Adrenal gland (tissue), 12 donors: Measurements from ENCODE around the gene LYSMD1. TPM values are rescaled to one million over a fixed set of nuclear protein-coding genes. Genes with fewer than 3 reads are reported as not detected.
"Not testable (repeated sequence)": the region's sequence is repeated elsewhere in the genome, so short reads cannot be mapped to it uniquely, and the experiment has no call there.

Source experiments
- DNase-seq, 7 donors: peaks; one replicate each; pipeline ENCODE4 v3.0.0-alpha.2; 2019 to 2020
- H3K27ac ChIP-seq, 5 donors: fragments of 200-600 bp; sonication (generic) in 4 of 5; 1 replicate in 3 of 5; 2 replicates in 2 of 5; pipeline versions ENCODE4 v1.5.1 to v1.8.0; 2016 to 2020; ENCODE audit warnings: mild to moderate bottlenecking in 1 of 5
- H3K27me3 ChIP-seq: fragments of 200-600 bp; 2 replicates; pipeline ENCODE4 v1.8.0; 2021
- H3K36me3 ChIP-seq, 2 donors: fragments of 200-600 bp; replicated peaks in 1 of 2; 1 replicate in 1 of 2; 2 replicates in 1 of 2; pipeline versions ENCODE4 v1.5.1 to v1.8.0; 2018 to 2022
- H3K4me1 ChIP-seq, 2 donors: fragments of 200-600 bp; replicated peaks in 1 of 2; 1 replicate in 1 of 2; 2 replicates in 1 of 2; pipeline versions ENCODE4 v1.5.1 to v1.8.0; 2018 to 2021
- H3K4me3 ChIP-seq, 4 donors: fragments of 200-600 bp; sonication (generic) in 3 of 4; one replicate each; pipeline ENCODE4 v1.5.1; 2016 to 2018
- H3K9me3 ChIP-seq, 3 donors: fragments of 200-600 bp; sonication (generic) in 1 of 3; replicated peaks in 1 of 3; 1 replicate in 2 of 3; 2 replicates in 1 of 3; pipeline versions ENCODE4 v1.5.1 to v1.8.0; 2016 to 2021
- CTCF ChIP-seq, 6 experiments: fragments of 450-650 bp in 4 of 6; fragments of 200-600 bp in 2 of 6; sonication (generic) in 1 of 6; IDR thresholded peaks; 1 replicate in 5 of 6; 2 replicates in 1 of 6; pipeline versions ENCODE4 v1.5.1 to v1.8.0; 2016 to 2021; ENCODE audit warnings: antibody characterized with exemption in 6 of 6, mild to moderate bottlenecking in 2 of 6, moderate library complexity in 1 of 6
- POLR2A ChIP-seq, 2 donors: fragments of 450-650 bp; IDR thresholded peaks; one replicate each; pipeline ENCODE4 v1.6.1; 2017; ENCODE audit warnings: antibody characterized with exemption in 2 of 2, mild to moderate bottlenecking in 2 of 2, moderate library complexity in 1 of 2
- WGBS, 4 donors: extraction: QIAGEN DNeasy Blood & Tissue Kit in 2 of 4; methylation state at CpG; one replicate each; pipeline versions ENCODE4 v1.1.5 to v1.1.7; 2013 to 2017; 5-methylcytosine and 5-hydroxymethylcytosine counted together
- intact Hi-C, 2 donors: fragments of 100-400 bp; cut with DNase I; formaldehyde crosslinking; loops; one replicate each; pipeline versions ENCODE4 v1.14.1 to v1.15.0; 2022 to 2023
- polyA plus RNA-seq, 3 donors: library from polyadenylated mRNA; stranded (reverse); fragments of 200-250 nt in 2 of 3; fragments of 350-450 nt in 1 of 3; fragmentation: Illumina TruSeq in 1 of 3; extraction: RNeasy Lipid Tissue Mini Kit (QIAGEN cat#74804) in 1 of 3; gene quantifications; one replicate each; pipeline ENCODE4 v1.2.3, GENCODE V29; 2013 to 2014
- total RNA-seq, 9 donors: library from RNA; depleted of rRNA in 4 of 9; stranded (reverse); fragments of >200 nt in 4 of 9; fragments of 120-200 nt in 1 of 9; fragmentation: NEBNext Ultra II Directional in 1 of 9; extraction: Animal tissue kit (Norgen Biotek cat#: 25700) in 1 of 9; gene quantifications; one replicate each; pipeline versions ENCODE4 v1.1.0 to v1.2.4, GENCODE V29; 2013 to 2023
- donor health status: healthy with polysubstance abuse.
- donor health status: Bipolar disorder and iron deficiency.
- donor health status: DM: yes; HTN: yes; CAD: no.
- donor health status: DM: no; HTN: no; CAD: no.
- donor health status: DM: no; HTN: no; CAD: no.
- donor health status: DM: yes; HTN: yes; CAD: no.

LYSMD1 gene
- total and polyA plus RNA-seq, 12 donors = 4.4 to 21.5 (median 12.9) TPM

- intact Hi-C loops = loop anchor here (5.0 kb wide), 1 partner anchor 56 kb away; the partner anchor contains the start of gene PSMD4 (in 2 of the 2)
- H3K36me3 ChIP-seq = no peaks in the 10 kb centered on the region
Observed at GRCh38 chr1:151196292-151196800, 30.6 kb upstream of the LYSMD1 start.

GRCh38 chr1:151194894-151195594, 29.3 kb upstream of the LYSMD1 start:
- Histone ChIP-seq H3K4me3 (peak overlapping the region in 1 of 4 donors; percentile 7), H3K4me1 (peaks cover 12 to 19% of the 10 kb centered on the region in 2 donors), H3K27ac (peak overlapping the region; percentile 74 to 88 (median 76))
- H3K27me3 ChIP-seq, H3K36me3 ChIP-seq, H3K9me3 ChIP-seq: not testable (repeated sequence)
- intact Hi-C loops = loop anchor here (5.0 kb wide), 1 partner anchor 57 kb away; the partner anchor contains the start of gene PSMD4 (in 2 of the 2)
- peak; percentile 82 to 95 (median 93) for DNase-seq
- 55 to 62% (median 58%) methylated on average over 17 of the region's 17 CpGs for WGBS, 4 donors
- TF ChIP-seq POLR2A (IDR thresholded peaks at IDR 0.05) = peak in 1 of 2 donors; percentile 35

More at GRCh38 chr1:151196292-151196800, 30.6 kb upstream of the LYSMD1 start:
- H3K4me3 ChIP-seq = peak overlapping the region in 1 of 4 donors; percentile 37
- H3K9me3 ChIP-seq = no peaks in the 10 kb centered on the region
- DNase-seq = peak; percentile 70 to 90 (median 80)
- H3K27me3 ChIP-seq = no peaks in the 10 kb centered on the region
- H3K4me1 ChIP-seq = peaks cover 22 to 28% of the 10 kb centered on the region in 2 donors
- WGBS, 4 donors = 28 to 35% (median 31%) methylated on average over 12 to 14 of the region's 14 CpGs
- H3K27ac ChIP-seq = peak overlapping the region; percentile 74 to 88 (median 76)
- TF ChIP-seq CTCF (IDR thresholded peaks at IDR 0.05) (peak; percentile 32 to 78 (median 66)), POLR2A (IDR thresholded peaks at IDR 0.05) (no peak)

GRCh38 chr1:151193856-151194255, 28.2 kb upstream of the LYSMD1 start:
- peaks cover 11 to 16% of the 10 kb centered on the region in 2 donors for H3K4me1 ChIP-seq
- no peaks in the 10 kb centered on the region for H3K36me3 ChIP-seq
- DNase-seq = no peak
- no peak overlapping the region for H3K4me3 ChIP-seq
- intact Hi-C loops = no loop called here
- WGBS, 4 donors = 54 to 74% (median 56%) methylated on average over 1 of the region's 1 CpG
- H3K27ac ChIP-seq = peak overlapping the region in 2 of 5 donors; percentile 6 to 23
- no peaks in the 10 kb centered on the region for H3K27me3 ChIP-seq
- H3K9me3 ChIP-seq = no peaks in the 10 kb centered on the region
- TF ChIP-seq CTCF (IDR thresholded peaks at IDR 0.05) (no peak), POLR2A (IDR thresholded peaks at IDR 0.05) (no peak)

- Histone ChIP-seq H3K4me3 (no peak overlapping the region), H3K4me1 (peaks cover 15 to 21% of the 10 kb centered on the region in 2 donors), H3K27ac (no peak overlapping the region), H3K9me3 (no peaks in the 10 kb centered on the region), H3K27me3 (no peaks in the 10 kb centered on the region), H3K36me3 (no peaks in the 10 kb centered on the region)
- 49 to 55% (median 53%) methylated on average over 6 of the region's 6 CpGs for WGBS, 4 donors
- intact Hi-C loops = no loop called here
- DNase-seq = no peak
- TF ChIP-seq CTCF (IDR thresholded peaks at IDR 0.05) (no peak), POLR2A (IDR thresholded peaks at IDR 0.05) (no peak)
Observed at GRCh38 chr1:151193304-151193703, 27.6 kb upstream of the LYSMD1 start.
